Heart right ventricle (tissue), 16 donors: ENCODE measurements around the gene SERPINC1. TPM values are rescaled to one million over a fixed set of nuclear protein-coding genes. Genes with fewer than 3 reads are reported as not detected.
A peak's percentile ranks its signal among the peaks of the same experiment; 100 is the strongest.
"Not testable (repeated sequence)": the region's sequence is repeated elsewhere in the genome, so short reads cannot be mapped to it uniquely, and the experiment has no call there.

Experiments
- ATAC-seq, 8 donors: fragments of 200-7000 bp; cut with Tn5 transposase; one replicate each; pipeline ENCODE4 v1.9.1; 2020; ENCODE audit warnings: mild to moderate bottlenecking in 8 of 8, moderate library complexity in 8 of 8, moderate number of reproducible peaks in 1 of 8
- DNase-seq, 2 donors: peaks; one replicate each; pipeline ENCODE4 v3.0.0-alpha.2; 2020
- H3K27ac ChIP-seq, 10 donors: fragments of 200-600 bp; sonication (generic) in 2 of 10; one replicate each; pipeline versions ENCODE4 v1.5.0 to v1.8.0; 2020 to 2022; ENCODE audit warnings: mild to moderate bottlenecking in 3 of 10
- H3K27me3 ChIP-seq, 7 donors: fragments of 200-600 bp; one replicate each; pipeline ENCODE4 v1.8.0; 2021 to 2022; ENCODE audit warnings: mild to moderate bottlenecking in 2 of 7
- H3K36me3 ChIP-seq, 9 donors: fragments of 200-600 bp; sonication (generic) in 1 of 9; one replicate each; pipeline versions ENCODE4 v1.5.0 to v1.8.0; 2020 to 2022; ENCODE audit warnings: mild to moderate bottlenecking in 2 of 9
- H3K4me1 ChIP-seq, 9 donors: fragments of 200-600 bp; sonication (generic) in 1 of 9; one replicate each; pipeline versions ENCODE4 v1.5.0 to v1.8.0; 2020 to 2022; ENCODE audit warnings: mild to moderate bottlenecking in 4 of 9
- H3K4me3 ChIP-seq, 10 donors: fragments of 200-600 bp; sonication (generic) in 2 of 10; one replicate each; pipeline versions ENCODE4 v1.5.0 to v1.8.0; 2020 to 2022; ENCODE audit warnings: mild to moderate bottlenecking in 7 of 10, moderate library complexity in 2 of 10
- H3K9me3 ChIP-seq, 11 donors: fragments of 200-600 bp in 10 of 11; sonication (generic) in 2 of 11; one replicate each; pipeline versions ENCODE4 v1.5.0 to v1.8.0; 2013 to 2022; ENCODE audit warnings: mild to moderate bottlenecking in 2 of 11, control low read depth in 1 of 11, moderate library complexity in 1 of 11
- CTCF ChIP-seq, 9 donors: fragments of 200-600 bp; sonication (generic) in 2 of 9; IDR thresholded peaks; one replicate each; pipeline versions ENCODE4 v1.5.0 to v1.8.0; 2021 to 2022; ENCODE audit warnings: antibody characterized with exemption in 9 of 9, mild to moderate bottlenecking in 5 of 9, moderate library complexity in 1 of 9
- WGBS, 2 donors: extraction: QIAGEN DNeasy Blood & Tissue Kit; methylation state at CpG; one replicate each; pipeline ENCODE4 v1.1.7; 2013; ENCODE audit warnings: inconsistent platforms in 1 of 2; 5-methylcytosine and 5-hydroxymethylcytosine counted together
- intact Hi-C, 10 donors: fragments of 100-400 bp; cut with DNase I; formaldehyde crosslinking; loops; one replicate each; pipeline versions ENCODE4 v1.11.1 to v1.14.2; 2022
- polyA plus RNA-seq, 2 donors: library from polyadenylated mRNA; stranded (reverse); fragments of 200-250 nt; gene quantifications; one replicate each; pipeline ENCODE4 v1.2.3, GENCODE V29; 2013
- total RNA-seq, 10 donors: library from RNA; stranded (reverse); fragmentation: NEBNext Ultra II Directional in 3 of 10; extraction: Animal tissue kit (Norgen Biotek cat#: 25700) in 3 of 10; gene quantifications; one replicate each; pipeline versions ENCODE4 v1.2.1 to v1.2.4, GENCODE V29; 2021 to 2023
- donor health status: Arrhythmogenic right ventricular cardiomyopathy.
- donor health status: ischemic (EF 13 %, LVEDD 7.1; RV severe dilation, severe dysfunction).
- donor health status: healthy with polysubstance abuse.
- donor health status: DM: no; HTN: yes; CAD: no.
- donor health status: DM: no; HTN: no; CAD: no.
- donor health status: ischemic (EF 25% LVEDD 6.9; RV normal size, moderate dysfunction).
- donor health status: ischemic (EF 25% LVEDD 5.7; RV mildly dilated, moderate dysfunction).
- donor health status: healthy.
- donor health status: DM: yes; HTN: yes; CAD: no.
- donor health status: Ischemic cardiomyopathy.
- donor health status: ischemic (EF 35%, LVEDD 5.7; RV mildly dilated, moderate dysfunction).
- donor health status: nonischemic (EF 11% LVEDD 7.7; RV severe dilation, severe dysfunction).
- donor health status: DM: yes; HTN: yes; CAD: no.
- donor health status: PGD.
- donor health status: ischemic (EF 29% LVEDD 5.4; RV normal size, mild dysfunction).
- donor health status: nonischemic (EF 23%, LVEDD 6.1; RV moderate dilation, normal function).

SERPINC1 gene
- total and polyA plus RNA-seq, 12 donors, result 0.20 to 0.44 (median 0.34) TPM; not detected in 9

- H3K4me3 ChIP-seq, result no peak overlapping the region
- no peak for DNase-seq
- H3K36me3 ChIP-seq, result peaks cover 0 to 86% (median 54%) of the 10 kb centered on the region in 9 donors
- intact Hi-C loops, result loop anchor here in 1 of 10 donors (10.0 kb wide), 1 partner anchor 291 kb away; the partner anchor contains the start of gene RABGAP1L
- TF ChIP-seq CTCF (IDR thresholded peaks at IDR 0.05), result no peak
- no peak for ATAC-seq
- H3K4me1 ChIP-seq, result peaks cover 4 to 34% (median 28%) of the 10 kb centered on the region in 9 donors
- H3K9me3 ChIP-seq, result no peaks in the 10 kb centered on the region
- H3K27me3 ChIP-seq, result no peaks in the 10 kb centered on the region
- no peak overlapping the region for H3K27ac ChIP-seq
These were observed 53.6 kb downstream of the SERPINC1 start for GRCh38 chr1:173863224-173864161.

DNA sequence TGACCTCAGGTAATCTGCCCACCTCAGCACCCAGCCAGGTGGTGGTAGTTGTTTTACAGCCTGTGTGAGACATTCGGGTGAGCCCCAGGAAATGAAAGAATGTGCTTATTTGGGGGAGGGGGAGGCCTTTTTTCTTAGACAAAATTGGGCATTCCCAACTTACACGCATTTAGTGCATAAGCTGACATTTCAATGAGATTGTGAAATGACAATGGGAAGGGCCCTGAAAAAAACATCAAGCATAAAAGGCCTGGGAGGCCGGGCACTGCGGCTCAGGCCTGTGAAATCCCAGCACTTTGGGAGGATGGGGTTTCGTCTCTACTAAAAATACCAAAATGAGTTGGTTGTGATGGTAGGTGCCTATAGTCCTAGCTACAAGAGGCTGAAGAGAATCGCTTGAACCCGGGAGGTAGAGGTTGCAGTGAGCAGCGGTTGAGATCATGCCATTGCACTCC lies 54.3 kb downstream of the SERPINC1 start:
- no peak overlapping the region for H3K27ac ChIP-seq
- H3K4me1 ChIP-seq, result peaks cover 4 to 34% (median 28%) of the 10 kb centered on the region in 9 donors
- DNase-seq, result no peak
- peaks cover 0 to 93% (median 61%) of the 10 kb centered on the region in 9 donors for H3K36me3 ChIP-seq
- H3K27me3 ChIP-seq, result no peaks in the 10 kb centered on the region
- H3K4me3 ChIP-seq, result no peak overlapping the region
- no peaks in the 10 kb centered on the region for H3K9me3 ChIP-seq
- ATAC-seq, result no peak
- 69 to 75% methylated on average over 8 of the region's 8 CpGs for WGBS, 2 donors
- intact Hi-C loops, result loop anchor here in 1 of 10 donors (10.0 kb wide), 1 partner anchor 292 kb away; the partner anchor contains the start of gene RABGAP1L
- no peak for TF ChIP-seq CTCF (IDR thresholded peaks at IDR 0.05)

DNA sequence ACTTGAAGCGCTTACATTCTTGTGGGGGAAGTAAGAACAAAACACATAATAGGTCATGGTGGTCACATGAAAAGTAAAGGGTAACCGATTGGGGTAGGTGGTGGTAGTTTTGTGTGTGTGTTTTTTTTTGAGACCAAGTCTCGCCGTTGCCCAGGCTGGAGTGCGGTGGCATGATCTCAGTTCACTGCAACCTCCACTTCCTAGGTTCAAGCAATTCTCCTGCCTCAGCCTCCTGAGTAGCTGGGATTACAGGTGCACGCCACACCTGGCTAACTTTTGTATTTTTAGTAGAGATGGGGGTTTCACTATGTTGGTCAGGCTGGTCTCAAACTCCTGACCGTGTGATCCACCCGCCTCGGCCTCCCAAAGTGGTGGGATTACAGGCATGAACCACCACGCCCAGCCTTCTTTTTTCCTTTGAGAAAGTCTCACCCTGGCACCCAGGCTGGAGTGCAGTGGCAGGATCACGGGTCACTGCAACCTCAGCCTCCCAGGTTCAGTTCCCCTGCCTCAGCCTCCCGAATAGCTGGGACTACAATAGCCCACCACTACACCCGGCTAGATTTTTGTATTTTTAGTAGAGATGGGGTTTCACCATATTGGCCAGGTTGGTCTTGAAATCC lies 54.9 kb downstream of the SERPINC1 start:
- H3K27ac ChIP-seq, H3K4me3 ChIP-seq, DNase-seq, H3K27me3 ChIP-seq, H3K9me3 ChIP-seq: not testable (repeated sequence)
- ATAC-seq, result peak in 1 of 8 donors; percentile 5
- Histone ChIP-seq H3K36me3 (peaks cover 0 to 99% (median 64%) of the 10 kb centered on the region in 9 donors), H3K4me1 (peaks cover 4 to 34% (median 26%) of the 10 kb centered on the region in 9 donors)
- intact Hi-C loops, result loop anchor here in 1 of 10 donors (10.0 kb wide), 1 partner anchor 293 kb away; the partner anchor contains the start of gene RABGAP1L
- WGBS, 2 donors, result 84 to 87% methylated on average over 13 of the region's 13 CpGs

DNA sequence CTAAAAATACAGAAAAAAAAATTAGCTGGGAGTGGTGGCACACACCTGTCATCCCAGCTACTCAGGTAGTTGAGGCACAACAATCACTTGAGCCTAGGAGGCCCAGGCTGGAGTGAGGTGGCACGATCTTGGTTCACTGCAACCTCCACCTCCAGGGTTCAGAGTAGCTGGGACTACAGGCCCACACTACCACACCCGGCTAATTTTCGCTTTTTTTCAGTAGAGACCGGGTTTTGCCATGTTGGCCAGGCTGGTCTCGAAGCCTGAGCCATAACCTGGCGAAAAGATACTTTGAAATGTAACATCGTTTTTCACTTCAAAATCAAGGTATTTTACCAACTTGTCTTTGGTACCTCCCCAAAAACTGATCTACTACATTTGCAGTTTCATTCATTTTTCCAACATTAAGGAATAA lies 55.4 kb downstream of the SERPINC1 start:
- H3K9me3 ChIP-seq, result no peaks in the 10 kb centered on the region
- H3K36me3 ChIP-seq, result peaks cover 0 to 100% (median 62%) of the 10 kb centered on the region in 9 donors

More for the DNA sequence above, 55.4 kb downstream of the SERPINC1 start:
- Histone ChIP-seq H3K27ac (no peak overlapping the region), H3K4me1 (peaks cover 4 to 29% (median 21%) of the 10 kb centered on the region in 9 donors), H3K4me3 (no peak overlapping the region), H3K27me3 (no peaks in the 10 kb centered on the region)
- intact Hi-C loops, result loop anchor here in 1 of 10 donors (10.0 kb wide), 1 partner anchor 293 kb away; the partner anchor contains the start of gene RABGAP1L
- peak in 1 of 8 donors; percentile 8 for ATAC-seq
- WGBS, 2 donors, result 94 to 95% methylated on average over 7 of the region's 7 CpGs
- DNase-seq, result no peak
- no peak for TF ChIP-seq CTCF (IDR thresholded peaks at IDR 0.05)
